ENCODE data around the gene CHL1. TPM values are rescaled to one million over a fixed set of nuclear protein-coding genes. Genes with fewer than 3 reads are reported as not detected.

The CHL1 gene
- polyA plus RNA-seq, 2 of the 4 experiments (the other 2 are of a cell fraction) = 0.05 TPM; not detected in 1

- ChIA-PET POLR2A (no interaction called here), CTCF (no interaction called here)
- H3K27ac ChIP-seq = no peak overlapping the region
- H3K9me3 ChIP-seq = no peaks in the 10 kb centered on the region
- FAIRE-seq = no peak
- no peak for ATAC-seq
- DNase-seq (ENCODE audit: low read depth in 1 of 2, low spot score in 1 of 2) = no peak
- no peak overlapping the region for H3K4me2 ChIP-seq
- no peak overlapping the region for H3K4me3 ChIP-seq
- TF ChIP-seq CEBPB (IDR thresholded peaks at IDR 0.05) (no peak), HDAC2 (IDR thresholded peaks at IDR 0.05) (no peak), NR3C1 (IDR thresholded peaks at IDR 0.05) (no peak), RAD21 (conservative IDR thresholded peaks at IDR 0.05 in 1 of 2, IDR thresholded peaks at IDR 0.05 in 1 of 2) (no peak), ATOH8 (CRISPR knock-in tag; IDR thresholded peaks at IDR 0.05; ENCODE audit: low read depth) (no peak), ELK1 (IDR thresholded peaks at IDR 0.05; ENCODE audit: low read depth, low read length) (no peak), EP300 (IDR thresholded peaks at IDR 0.05) (no peak), CBX2 (IDR thresholded peaks at IDR 0.05; ENCODE audit: borderline replicate concordance, low read depth) (no peak), RCOR1 (IDR thresholded peaks at IDR 0.05; ENCODE audit: low read depth, low read length) (no peak)
- H3K4me1 ChIP-seq = no peaks in the 10 kb centered on the region
- WGBS (ENCODE audit: missing lambda C conversion rate) = 10% methylated on average over 3 of the region's 3 CpGs
Observed at GRCh38 chr3:184976-185375, 11.6 kb upstream of the CHL1 start.

- DNase-seq (ENCODE audit: low read depth in 1 of 2, low spot score in 1 of 2) = no peak
- FAIRE-seq = no peak
- Histone ChIP-seq H3K27ac (no peak overlapping the region), H3K4me1 (peaks cover 8% of the 10 kb centered on the region; the same call in 2 of the 3 replicates), H3K4me3 (no peak overlapping the region), H3K9me3 (no peaks in the 10 kb centered on the region), H3K4me2 (no peak overlapping the region)
- WGBS (ENCODE audit: missing lambda C conversion rate) = 67% methylated on average over 25 of the region's 25 CpGs
- CTCF ChIA-PET = no interaction called here
- ATAC-seq = no peak
- TF ChIP-seq HMGXB4 (CRISPR knock-in tag; IDR thresholded peaks at IDR 0.05; ENCODE audit: borderline replicate concordance) (no peak), HEYL (CRISPR knock-in tag; IDR thresholded peaks at IDR 0.05) (no peak), SREBF2 (IDR thresholded peaks at IDR 0.05) (no peak), EHMT2 (IDR thresholded peaks at IDR 0.05; ENCODE audit: low read depth) (no peak), MAX (IDR thresholded peaks at IDR 0.05) (no peak), GATA3 (IDR thresholded peaks at IDR 0.05; ENCODE audit: borderline replicate concordance) (no peak), JUN (IDR thresholded peaks at IDR 0.05) (no peak), CBX8 (IDR thresholded peaks at IDR 0.05) (no peak), PBX3 (IDR thresholded peaks at IDR 0.05) (no peak), HES2 (IDR thresholded peaks at IDR 0.05) (no peak), USF2 (IDR thresholded peaks at IDR 0.05) (no peak), ELK1 (IDR thresholded peaks at IDR 0.05; ENCODE audit: low read depth, low read length) (no peak), HOXB5 (CRISPR knock-in tag; IDR thresholded peaks at IDR 0.05) (no peak), RNF2 (IDR thresholded peaks at IDR 0.05; ENCODE audit: borderline replicate concordance, low read depth) (no peak), ATOH8 (CRISPR knock-in tag; IDR thresholded peaks at IDR 0.05; ENCODE audit: low read depth) (no peak), MYC (IDR thresholded peaks at IDR 0.05; ENCODE audit: borderline replicate concordance, low read length) (no peak), ZFP36 (IDR thresholded peaks at IDR 0.05; ENCODE audit: borderline replicate concordance, partially characterized antibody) (no peak)
- POLR2A ChIA-PET = no interaction called here
Observed at GRCh38 chr3:192215-192929, 4.2 kb upstream of the CHL1 start.

Data from A549 (cell line).